H1 (cell line): ENCODE measurements around the gene ZNF516. TPM values are rescaled to one million over a fixed set of nuclear protein-coding genes. Genes with fewer than 3 reads are reported as not detected.

ENCODE experiments used
- CHD7 ChIP-seq: fragments of 300-600 bp; sonication (generic); IDR thresholded peaks from 2 replicates; pipeline ENCODE4 v1.7.1; 2012; ENCODE audit warnings: low read length, moderate library complexity, mild to moderate bottlenecking, inconsistent platforms; ENCODE audit not compliant: insufficient replicate concordance
- JUND ChIP-seq: IDR thresholded peaks from 2 replicates; pipeline ENCODE4 v1.6.1; 2011; ENCODE audit warnings: mild to moderate bottlenecking, improper control_type of control experiment, low read length
- KDM5A ChIP-seq: fragments of 200-600 bp; IDR thresholded peaks from 2 replicates; pipeline ENCODE4 v1.7.1; 2012; ENCODE audit warnings: mild to moderate bottlenecking, low read length, inconsistent platforms, mixed read lengths
- NANOG ChIP-seq: IDR thresholded peaks from 2 replicates; pipeline ENCODE4 v1.6.1; 2011; ENCODE audit warnings: low read length, low read depth, mild to moderate bottlenecking, inconsistent platforms; ENCODE audit not compliant: insufficient read depth, poor library complexity, severe bottlenecking
- RFX5 ChIP-seq: IDR thresholded peaks from 2 replicates; pipeline ENCODE4 v1.6.1; 2011; ENCODE audit warnings: low read depth, low read length, improper control_type of control experiment, borderline replicate concordance
- SP2 ChIP-seq: IDR thresholded peaks from 2 replicates; pipeline ENCODE4 v1.6.1; 2012; ENCODE audit warnings: mild to moderate bottlenecking, low read length, inconsistent platforms
- TCF12 ChIP-seq: IDR thresholded peaks from 2 replicates; pipeline ENCODE4 v1.6.1; 2011; ENCODE audit warnings: low read depth, mild to moderate bottlenecking, low read length
- TEAD4 ChIP-seq: IDR thresholded peaks from 2 replicates; pipeline ENCODE4 v1.6.1; 2012; ENCODE audit warnings: low read depth, low read length, inconsistent platforms, mixed read lengths
- polyA plus RNA-seq, 7 experiments: library from polyadenylated mRNA; depleted of rRNA in 3 of 7; stranded (reverse) in 5 of 7; unstranded in 2 of 7; fragments of >200 nt in 5 of 7; fragments of 200-250 nt in 2 of 7; gene quantifications; 1 replicate in 5 of 7; 2 replicates in 1 of 7; 4 replicates in 1 of 7; pipeline versions ENCODE4 v1.2.1 to v1.2.3, GENCODE V29; 2011 to 2013; ENCODE audit warnings: missing spikeins in 2 of 7, mixed read lengths in 2 of 7
- total RNA-seq: library from RNA; stranded (reverse); fragmentation: NEBNext Ultra II Directional; extraction: Animal tissue kit (Norgen Biotek cat#: 25700); gene quantifications from 2 replicates; pipeline ENCODE4 v1.2.1, GENCODE V29; 2021

The ZNF516 gene
- total and polyA plus RNA-seq, 2 of the 8 experiments (the other 6 are each of a cell fraction or from before 2014, with no cell fraction given), result 7.3 to 17.0 TPM

DNA sequence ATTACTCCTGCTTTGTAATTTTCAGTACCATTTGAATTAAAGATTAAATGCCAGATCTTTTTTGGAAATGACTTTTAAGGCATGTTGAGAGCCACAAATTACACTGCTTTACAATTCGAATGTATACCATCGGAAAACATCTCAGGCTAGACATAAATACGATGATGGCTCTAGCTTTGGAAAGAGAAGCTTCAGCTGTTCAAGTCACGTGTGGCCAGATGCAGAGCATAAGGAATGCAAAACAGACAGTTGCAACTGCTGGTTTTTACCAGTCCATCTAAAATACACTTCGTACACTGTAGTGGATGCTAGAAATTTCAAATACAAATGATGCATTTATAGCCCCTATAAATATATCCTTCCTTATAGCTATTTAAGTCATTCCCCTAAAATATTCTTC lies 8.0 kb downstream of the ZNF516 start (continued):
- TF ChIP-seq CHD7, result no peak
- no peak for TF ChIP-seq RFX5
- no peak for TF ChIP-seq NANOG
- no peak for TF ChIP-seq JUND
- TF ChIP-seq TCF12, result no peak
- no peak for TF ChIP-seq TEAD4
- TF ChIP-seq SP2, result no peak
- TF ChIP-seq KDM5A, result no peak
